ENCODE measurements around the gene HOOK2. TPM values are rescaled to one million over a fixed set of nuclear protein-coding genes. Genes with fewer than 3 reads are reported as not detected.
A peak's percentile ranks its signal among the peaks of the same experiment; 100 is the strongest.
"Not testable (repeated sequence)": the region's sequence is repeated elsewhere in the genome, so short reads cannot be mapped to it uniquely, and the experiment has no call there.

HOOK2 gene
- total RNA-seq, 1 donor from 2014 or later, result 9.3 TPM

GRCh38 chr19:12721656-12722565 lies 53.4 kb downstream of the HOOK2 start:
- peak; percentile 76 to 77 for DNase-seq (ENCODE audit: low read depth in 2 of 2)

- peak; percentile 36 to 45 for DNase-seq (ENCODE audit: low read depth in 2 of 2)
Measured at GRCh38 chr19:12720851-12721655, 54.3 kb downstream of the HOOK2 start.

GRCh38 chr19:12720296-12720695 lies 55.1 kb downstream of the HOOK2 start:
- DNase-seq (ENCODE audit: low read depth in 2 of 2), result no peak

GRCh38 chr19:12715929-12716328 lies 59.4 kb downstream of the HOOK2 start:
- DNase-seq (ENCODE audit: low read depth in 2 of 2), result no peak

GRCh38 chr19:12715102-12715501 lies 60.2 kb downstream of the HOOK2 start:
- DNase-seq (ENCODE audit: low read depth in 2 of 2), result no peak

GRCh38 chr19:12713304-12713703 lies 62.0 kb downstream of the HOOK2 start:
- DNase-seq (ENCODE audit: low read depth in 2 of 2), result not testable (repeated sequence)

Other genes with a start within 250 kb of the HOOK2 start
- 6.5 and 11.1 TPM in 2 replicates for gene ZNF564, start 224.1 kb downstream of the HOOK2 start, total RNA-seq
- gene ZNF490, start 164.7 kb downstream of the HOOK2 start, total RNA-seq, result 5.2 and 6.9 TPM in 2 replicates
- gene ZNF791, start 164.6 kb downstream of the HOOK2 start, total RNA-seq, result 8.3 and 8.9 TPM in 2 replicates
- gene MAN2B1, start 108.8 kb downstream of the HOOK2 start, total RNA-seq, result 37.0 and 77.2 TPM in 2 replicates
- 6.3 and 9.1 TPM in 2 replicates for gene WDR83, start 108.7 kb downstream of the HOOK2 start, total RNA-seq
- gene DHPS, start 93.7 kb downstream of the HOOK2 start, total RNA-seq, result 40.8 and 41.1 TPM in 2 replicates
- not detected in 2 replicates for gene GNG14, start 87.6 kb downstream of the HOOK2 start, total RNA-seq
- gene FBXW9, start 78.9 kb downstream of the HOOK2 start, total RNA-seq, result 3.8 and 5.2 TPM in 2 replicates
- 14.4 and 19.4 TPM in 2 replicates for gene TNPO2, start 51.6 kb downstream of the HOOK2 start, total RNA-seq
- gene TRIR, start 40.9 kb downstream of the HOOK2 start, total RNA-seq, result 124 and 182 TPM in 2 replicates
- 67.8 and 73.8 TPM in 2 replicates for gene GET3, start 38.1 kb downstream of the HOOK2 start, total RNA-seq
- gene BEST2, start 23.8 kb downstream of the HOOK2 start, total RNA-seq, result not detected in 2 replicates
- 59.3 and 124 TPM in 2 replicates for gene JUNB, start 15.9 kb upstream of the HOOK2 start, total RNA-seq
- gene PRDX2, start 26.2 kb upstream of the HOOK2 start, total RNA-seq, result 185 and 189 TPM in 2 replicates
- gene THSD8, start 26.5 kb upstream of the HOOK2 start, total RNA-seq, result 0.20 TPM in 1 of 2 replicates, not detected in the other
- gene RNASEH2A, start 31.0 kb upstream of the HOOK2 start, total RNA-seq, result 7.1 and 9.8 TPM in 2 replicates
- gene RTBDN, start 59.0 kb upstream of the HOOK2 start, total RNA-seq, result not detected in 2 replicates
- 0.44 and 0.60 TPM in 2 replicates for gene MAST1, start 63.0 kb upstream of the HOOK2 start, total RNA-seq
- 22.0 and 23.6 TPM in 2 replicates for gene DNASE2, start 105.9 kb upstream of the HOOK2 start, total RNA-seq
- gene KLF1, start 111.6 kb upstream of the HOOK2 start, total RNA-seq, result not detected in 2 replicates
- gene GCDH, start 115.6 kb upstream of the HOOK2 start, total RNA-seq, result 13.7 and 17.3 TPM in 2 replicates
- gene SYCE2, start 143.7 kb upstream of the HOOK2 start, total RNA-seq, result under 0.01 and 0.20 TPM in 2 replicates
- gene FARSA, start 158.2 kb upstream of the HOOK2 start, total RNA-seq, result 40.8 and 53.6 TPM in 2 replicates
- gene CALR, start 163.1 kb upstream of the HOOK2 start, total RNA-seq, result 1,060 and 1,340 TPM in 2 replicates
- gene RAD23A, start 170.3 kb upstream of the HOOK2 start, total RNA-seq, result 36.8 and 60.5 TPM in 2 replicates
- 18.5 and 21.1 TPM in 2 replicates for gene GADD45GIP1, start 181.7 kb upstream of the HOOK2 start, total RNA-seq
- gene DAND5, start 194.0 kb upstream of the HOOK2 start, total RNA-seq, result under 0.01 and 0.22 TPM in 2 replicates
- 8.9 and 10.5 TPM in 2 replicates for gene NFIX, start 219.9 kb upstream of the HOOK2 start, total RNA-seq